Mucosa of rectum (tissue), 2 donors: Measurements from ENCODE around the gene S1PR1.
"Not testable (repeated sequence)": the region's sequence is repeated elsewhere in the genome, so short reads cannot be mapped to it uniquely, and the experiment has no call there.

Source experiments
- H3K27ac ChIP-seq, 2 donors: one replicate each; pipeline ENCODE4 v1.7.0; 2013; ENCODE audit warnings: inconsistent platforms in 2 of 2, low read depth in 2 of 2, low read length in 2 of 2
- H3K27me3 ChIP-seq, 2 donors: one replicate each; pipeline ENCODE4 v1.7.0; 2013; ENCODE audit warnings: low read length in 2 of 2; ENCODE audit not compliant: control insufficient read depth in 2 of 2, insufficient read depth in 2 of 2
- H3K36me3 ChIP-seq, 2 donors: one replicate each; pipeline ENCODE4 v1.7.0; 2013; ENCODE audit warnings: low read length in 2 of 2; ENCODE audit not compliant: control insufficient read depth in 2 of 2, insufficient read depth in 2 of 2
- H3K4me1 ChIP-seq, 2 donors: one replicate each; pipeline ENCODE4 v1.7.0; 2013; ENCODE audit warnings: low read length in 2 of 2, mild to moderate bottlenecking in 1 of 2; ENCODE audit not compliant: control insufficient read depth in 2 of 2, insufficient read depth in 2 of 2
- H3K4me3 ChIP-seq, 2 donors: one replicate each; pipeline ENCODE4 v1.7.0; 2013; ENCODE audit warnings: low read length in 2 of 2
- H3K9ac ChIP-seq, 2 donors: one replicate each; pipeline ENCODE4 v1.7.0; 2013; ENCODE audit warnings: low read length in 2 of 2, low read depth in 1 of 2, mild to moderate bottlenecking in 1 of 2
- H3K9me3 ChIP-seq, 2 donors: one replicate each; pipeline ENCODE4 v1.7.0; 2013; ENCODE audit warnings: low read length in 2 of 2; ENCODE audit not compliant: control insufficient read depth in 2 of 2
- donor health status: healthy.
- donor health status: Normal muscosa, but diverticular disease.

The S1PR1 gene

DNA sequence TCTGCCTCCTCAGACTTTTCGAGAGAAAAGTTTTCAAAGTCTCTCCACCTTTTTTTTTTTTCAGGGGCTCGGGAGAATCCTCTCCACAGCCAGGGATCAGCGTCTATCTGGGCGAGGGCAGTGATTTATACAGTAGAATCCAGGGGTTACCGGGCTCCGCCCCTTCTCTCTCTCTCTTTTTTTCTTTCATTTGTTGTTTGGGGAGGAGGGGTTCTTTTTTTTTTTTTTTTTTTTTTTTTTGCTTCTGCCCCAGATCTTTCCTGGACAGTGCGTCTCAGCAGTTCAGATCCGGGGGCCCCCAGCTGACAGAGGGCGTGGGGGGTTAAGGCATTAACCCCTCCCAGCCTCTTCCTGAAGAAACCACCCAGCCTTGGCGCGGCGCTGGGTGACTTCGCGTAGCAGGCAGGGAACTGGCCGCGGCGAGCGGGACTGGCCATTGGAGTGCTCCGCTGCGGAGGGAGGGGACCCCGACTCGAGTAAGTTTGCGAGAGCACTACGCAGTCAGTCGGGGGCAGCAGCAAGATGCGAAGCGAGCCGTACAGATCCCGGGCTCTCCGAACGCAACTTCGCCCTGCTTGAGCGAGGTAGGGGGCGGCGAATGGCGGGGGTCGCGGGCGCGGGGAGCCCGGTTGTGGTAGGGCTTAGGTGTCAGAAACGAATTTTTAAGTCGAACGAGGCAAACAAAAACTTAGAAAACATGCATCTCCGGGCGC is at the start of gene S1PR1:
TSS of gene S1PR1 (plus strand) at position 504 of the 713 bp plus-strand sequence. CDS start 1,966 bp downstream, outside the sequence.
- Histone ChIP-seq H3K36me3 (no peaks in the 10 kb centered on the region), H3K9ac (peak within 1 kb of the TSS; percentile 51 to 68), H3K4me1 (peaks cover 5 to 16% of the 10 kb centered on the region in 2 donors), H3K27ac (peak within 1 kb of the TSS; percentile 58), H3K27me3 (peaks cover 17 to 22% of the 10 kb centered on the region in 2 donors), H3K4me3 (peak within 1 kb of the TSS; percentile 58 to 65), H3K9me3 (no peaks in the 10 kb centered on the region)

- H3K9ac ChIP-seq, result no peak overlapping the region
- H3K4me3 ChIP-seq, result no peak overlapping the region
- no peaks in the 10 kb centered on the region for H3K27me3 ChIP-seq
- H3K27ac ChIP-seq, result no peak overlapping the region
- H3K36me3 ChIP-seq, result no peaks in the 10 kb centered on the region
- H3K4me1 ChIP-seq, result no peaks in the 10 kb centered on the region
- H3K9me3 ChIP-seq, result no peaks in the 10 kb centered on the region
These were observed 49.5 kb upstream of the S1PR1 start for GRCh38 chr1:101187297-101187696.

DNA sequence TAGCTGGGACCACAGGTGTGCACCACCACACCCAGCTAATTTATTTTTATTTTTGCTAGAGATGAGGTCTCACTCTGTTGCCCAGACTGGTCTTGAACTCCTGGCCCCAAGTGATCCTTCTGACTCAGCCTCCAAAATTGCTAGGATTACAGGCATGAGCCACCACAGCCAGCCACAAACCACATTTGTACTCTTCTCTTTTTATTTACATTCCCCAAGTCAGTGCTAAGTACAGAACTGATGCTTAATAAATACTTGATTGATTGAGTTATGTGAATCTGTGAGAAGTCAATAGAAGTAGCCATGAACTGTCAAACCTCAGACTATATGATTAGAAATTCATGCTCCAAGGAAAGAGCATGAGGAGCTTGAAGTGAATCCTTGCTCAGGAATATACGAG is 48.5 kb upstream of the S1PR1 start:
- no peaks in the 10 kb centered on the region for H3K36me3 ChIP-seq
- H3K4me1 ChIP-seq, result no peaks in the 10 kb centered on the region
- H3K4me3 ChIP-seq, result no peak overlapping the region
- H3K27ac ChIP-seq, result no peak overlapping the region
- no peak overlapping the region for H3K9ac ChIP-seq
- no peaks in the 10 kb centered on the region for H3K27me3 ChIP-seq
- no peaks in the 10 kb centered on the region for H3K9me3 ChIP-seq

- not testable (repeated sequence) for H3K4me3 ChIP-seq, H3K36me3 ChIP-seq, H3K27ac ChIP-seq, H3K4me1 ChIP-seq, H3K9me3 ChIP-seq, H3K9ac ChIP-seq, H3K27me3 ChIP-seq
These were observed 47.9 kb upstream of the S1PR1 start for GRCh38 chr1:101188968-101189367.

DNA sequence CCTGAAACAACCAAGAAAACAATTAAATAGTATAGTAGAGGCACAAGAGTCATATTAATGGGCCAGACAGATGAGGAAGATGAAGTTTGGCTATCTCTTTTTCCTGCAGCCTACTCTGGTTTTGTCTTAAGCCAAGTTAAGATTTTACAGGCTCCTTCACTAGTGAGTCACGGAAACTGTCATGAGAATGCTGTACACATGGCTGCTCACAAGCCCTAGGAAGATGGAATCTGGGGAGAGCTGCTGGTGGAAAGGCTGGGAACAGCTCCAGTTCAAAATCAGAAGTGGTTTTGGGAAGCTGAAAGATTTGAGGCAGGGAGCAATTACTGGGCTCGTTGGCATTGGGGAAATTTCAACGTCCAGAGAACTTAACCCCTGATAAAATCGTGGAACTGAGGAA is 46.4 kb upstream of the S1PR1 start:
- Histone ChIP-seq H3K9ac (no peak overlapping the region), H3K36me3 (no peaks in the 10 kb centered on the region), H3K27ac (no peak overlapping the region), H3K27me3 (no peaks in the 10 kb centered on the region), H3K4me1 (no peaks in the 10 kb centered on the region), H3K9me3 (no peaks in the 10 kb centered on the region), H3K4me3 (no peak overlapping the region)

GRCh38 chr1:101191049-101191448 is 45.8 kb upstream of the S1PR1 start:
- H3K4me3 ChIP-seq, result no peak overlapping the region
- no peaks in the 10 kb centered on the region for H3K4me1 ChIP-seq

DNA sequence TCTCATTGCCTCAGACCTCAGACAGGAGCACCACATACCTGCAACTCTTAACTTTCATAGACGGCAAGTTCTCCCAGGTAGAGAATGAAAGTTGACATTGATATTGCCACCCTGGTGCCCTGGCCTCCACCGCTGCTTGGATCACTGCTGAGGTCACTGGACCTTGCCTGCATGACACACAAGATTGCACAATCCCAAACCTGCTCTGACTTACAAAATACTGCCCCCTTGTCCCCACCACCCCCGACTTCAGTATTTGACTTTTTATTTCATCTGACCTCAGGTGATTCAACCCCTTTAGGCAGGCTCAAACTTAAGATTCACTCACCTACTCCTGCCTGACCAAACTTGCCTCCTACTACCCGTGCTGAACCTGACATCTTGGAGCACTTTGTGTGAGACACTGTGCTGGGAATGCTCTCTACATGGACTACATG is 43.1 kb upstream of the S1PR1 start:
- no peak overlapping the region for H3K9ac ChIP-seq
- no peak overlapping the region for H3K4me3 ChIP-seq
- H3K9me3 ChIP-seq, result no peaks in the 10 kb centered on the region
- no peak overlapping the region for H3K27ac ChIP-seq
- H3K4me1 ChIP-seq, result no peaks in the 10 kb centered on the region
- H3K36me3 ChIP-seq, result no peaks in the 10 kb centered on the region
- no peaks in the 10 kb centered on the region for H3K27me3 ChIP-seq

More at GRCh38 chr1:101191049-101191448, 45.8 kb upstream of the S1PR1 start:
- Histone ChIP-seq H3K27me3 (no peaks in the 10 kb centered on the region), H3K36me3 (no peaks in the 10 kb centered on the region), H3K9ac (no peak overlapping the region), H3K9me3 (no peaks in the 10 kb centered on the region), H3K27ac (no peak overlapping the region)

DNA sequence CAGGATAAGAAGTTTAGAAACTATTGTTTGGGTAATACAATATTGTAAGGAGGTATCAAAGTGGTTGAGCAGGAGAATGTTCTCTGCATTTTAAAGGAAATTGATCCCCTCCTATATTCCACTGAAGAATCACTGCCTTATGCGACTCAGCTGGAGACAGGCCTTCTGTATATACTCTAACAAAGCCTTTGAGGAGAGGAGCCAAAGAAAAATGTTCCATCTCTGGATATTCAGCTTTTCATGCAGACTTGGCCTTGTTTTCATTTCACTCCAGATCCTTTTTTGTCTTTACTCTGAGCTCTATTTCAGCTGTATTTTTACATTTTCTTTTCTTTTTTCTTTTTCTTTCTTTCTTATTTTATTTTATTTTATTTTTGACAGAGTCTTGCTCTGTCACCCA is 42.1 kb upstream of the S1PR1 start:
- no peaks in the 10 kb centered on the region for H3K4me1 ChIP-seq
- no peaks in the 10 kb centered on the region for H3K36me3 ChIP-seq
- no peaks in the 10 kb centered on the region for H3K27me3 ChIP-seq
- H3K4me3 ChIP-seq, result no peak overlapping the region
- H3K27ac ChIP-seq, result no peak overlapping the region
- H3K9me3 ChIP-seq, result no peaks in the 10 kb centered on the region
- H3K9ac ChIP-seq, result no peak overlapping the region

DNA sequence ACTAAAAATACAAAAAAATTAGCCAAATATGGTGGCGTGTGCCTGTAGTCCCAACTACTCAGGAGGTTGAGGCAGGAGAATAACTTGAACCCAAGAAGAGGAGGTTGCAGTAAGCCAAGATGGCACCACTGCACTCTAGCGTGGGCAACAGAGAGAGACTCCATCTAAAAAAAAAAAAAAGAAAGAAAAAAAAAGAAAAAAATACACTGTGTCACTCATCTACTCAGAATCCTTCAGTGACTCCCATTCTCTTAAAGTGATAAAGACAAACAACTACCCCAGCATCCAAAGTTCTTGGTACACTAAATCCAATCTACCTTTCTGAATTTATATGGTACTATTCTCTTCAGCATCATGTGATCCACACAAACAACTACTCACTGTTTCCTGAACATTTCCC is 40.2 kb upstream of the S1PR1 start:
- Histone ChIP-seq H3K27ac (no peak overlapping the region), H3K4me3 (no peak overlapping the region), H3K9ac (no peak overlapping the region), H3K27me3 (no peaks in the 10 kb centered on the region), H3K36me3 (no peaks in the 10 kb centered on the region), H3K4me1 (no peaks in the 10 kb centered on the region), H3K9me3 (no peaks in the 10 kb centered on the region)

DNA sequence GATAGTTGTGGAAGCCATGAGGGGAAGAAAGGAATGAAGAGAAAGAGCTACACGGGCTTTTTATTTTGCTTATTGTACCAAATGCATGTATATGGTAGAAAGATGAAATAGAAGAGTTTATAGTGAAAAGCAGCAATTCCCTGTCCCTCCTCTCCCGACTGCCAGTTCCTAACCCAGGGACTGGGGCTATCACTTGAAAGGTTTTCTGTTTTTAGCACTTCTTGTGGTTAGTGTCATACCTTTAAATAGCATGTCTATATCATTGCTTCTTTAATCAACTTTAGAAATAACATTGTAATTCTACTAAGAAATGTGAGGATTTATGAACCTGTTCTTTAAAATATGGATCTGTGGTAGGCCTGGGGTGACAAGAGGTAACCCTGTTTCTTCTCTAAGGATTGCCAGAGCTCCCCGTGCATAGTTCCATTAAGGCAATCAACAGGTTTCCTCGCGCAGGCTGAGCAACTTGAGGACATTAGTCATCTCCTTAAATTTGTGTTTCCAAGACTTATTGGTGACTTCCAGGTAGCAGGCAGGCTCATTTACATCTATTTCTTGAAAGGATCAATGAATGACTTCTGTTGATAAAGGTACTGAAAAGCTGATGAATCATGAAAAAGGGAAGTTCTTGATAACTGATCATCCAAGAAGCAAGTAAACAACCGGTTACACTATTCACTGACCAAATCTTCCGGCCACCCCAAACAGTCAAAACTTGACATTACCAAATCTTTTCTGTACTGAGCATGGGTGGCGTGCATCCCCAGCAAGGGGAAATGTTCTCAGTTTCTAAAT is 37.8 kb upstream of the S1PR1 start:
- Histone ChIP-seq H3K27ac (no peak overlapping the region), H3K36me3 (no peaks in the 10 kb centered on the region), H3K4me1 (no peaks in the 10 kb centered on the region), H3K27me3 (no peaks in the 10 kb centered on the region), H3K9ac (no peak overlapping the region), H3K4me3 (no peak overlapping the region), H3K9me3 (no peaks in the 10 kb centered on the region)
